RWPE1 (cell line): ENCODE data around the gene CEP68.
"Not testable (repeated sequence)": the region's sequence is repeated elsewhere in the genome, so short reads cannot be mapped to it uniquely, and the experiment has no call there.

ENCODE experiments used
- CTCF ChIA-PET: fragments of 350-600 bp; sonication (Branson Sonifier 250); formaldehyde crosslinking; extraction: SDS; loops from one replicate; lab custom pipeline; 2021; lab: Yijun Ruan, JAX
- POLR2A ChIA-PET: fragments of 400-600 bp; formaldehyde crosslinking; extraction: SDS; loops from one replicate; lab custom pipeline; 2020; ENCODE audit warnings: antibody characterized with exemption; ENCODE audit not compliant: low non-redundant PET; lab: Yijun Ruan, JAX
- DNase-seq: peaks from one replicate; pipeline ENCODE4 v3.0.0; 2012; ENCODE audit warnings: low spot score
- H3K27ac ChIP-seq: fragments of 450-650 bp; 2 replicates; pipeline ENCODE4 v1.5.1; 2017
- CTCF ChIP-seq: fragments of 450-650 bp; conservative IDR thresholded peaks from 2 replicates; pipeline ENCODE4 v1.5.1; 2017; ENCODE audit warnings: low read depth, mild to moderate bottlenecking

Gene CEP68

GRCh38 chr2:65019010-65019409, 37.2 kb upstream of the CEP68 start:
- TF ChIP-seq CTCF, result no peak
- ChIA-PET POLR2A (no interaction called here), CTCF (no interaction called here)
- no peak overlapping the region for H3K27ac ChIP-seq
- DNase-seq, result no peak

- ChIA-PET POLR2A (interaction anchor here (0.6 kb wide), 1 partner anchor 181 kb away, joined by 3 read pairs; no protein-coding TSS in a partner anchor), CTCF (interaction anchor here (1.1 kb wide), 1 partner anchor 16 kb away, joined by 4 read pairs; no protein-coding TSS in a partner anchor)
- DNase-seq, result no peak
- TF ChIP-seq CTCF, result no peak
- H3K27ac ChIP-seq, result no peak overlapping the region
Observed at GRCh38 chr2:65019675-65020195, 36.5 kb upstream of the CEP68 start.

GRCh38 chr2:65020251-65020650, 36.0 kb upstream of the CEP68 start:
- POLR2A ChIA-PET, DNase-seq, H3K27ac ChIP-seq: not testable (repeated sequence)
- CTCF ChIA-PET, result interaction anchor here (1.1 kb wide), 1 partner anchor 15 kb away, joined by 4 read pairs; no protein-coding TSS in a partner anchor

- ChIA-PET CTCF (interaction anchor here (1.1 kb wide), 1 partner anchor 14 kb away, joined by 4 read pairs; no protein-coding TSS in a partner anchor), POLR2A (no interaction called here)
- H3K27ac ChIP-seq, result no peak overlapping the region
- DNase-seq, result no peak
- TF ChIP-seq CTCF, result no peak
Observed at GRCh38 chr2:65020943-65021528, 35.2 kb upstream of the CEP68 start.

- no peak overlapping the region for H3K27ac ChIP-seq
- CTCF ChIA-PET, result no interaction called here
- POLR2A ChIA-PET, result no interaction called here
- TF ChIP-seq CTCF, result no peak
- no peak for DNase-seq
Observed at GRCh38 chr2:65021709-65022108, 34.5 kb upstream of the CEP68 start.

- H3K27ac ChIP-seq, result no peak overlapping the region
- DNase-seq, result no peak
- CTCF ChIA-PET, result interaction anchor here (0.6 kb wide), 1 partner anchor 896 kb away, joined by 5 read pairs; no protein-coding TSS in a partner anchor
- POLR2A ChIA-PET, result no interaction called here
- no peak for TF ChIP-seq CTCF
Observed at GRCh38 chr2:65022189-65022588, 34.0 kb upstream of the CEP68 start.

- ChIA-PET POLR2A (no interaction called here), CTCF (interaction anchor here (1.3 kb wide), 1 partner anchor 106 kb away, joined by 5 read pairs; no protein-coding TSS in a partner anchor)
- no peak for DNase-seq
- peak overlapping the region; percentile 39 for H3K27ac ChIP-seq
- TF ChIP-seq CTCF, result no peak
Observed at GRCh38 chr2:65023742-65024141, 32.5 kb upstream of the CEP68 start.
